ENCODE results near the gene KCNIP3. TPM values are rescaled to one million over a fixed set of nuclear protein-coding genes. Genes with fewer than 3 reads are reported as not detected.

Gene KCNIP3
- total RNA-seq, 1 donor from 2014 or later: 9.2 TPM

DNA sequence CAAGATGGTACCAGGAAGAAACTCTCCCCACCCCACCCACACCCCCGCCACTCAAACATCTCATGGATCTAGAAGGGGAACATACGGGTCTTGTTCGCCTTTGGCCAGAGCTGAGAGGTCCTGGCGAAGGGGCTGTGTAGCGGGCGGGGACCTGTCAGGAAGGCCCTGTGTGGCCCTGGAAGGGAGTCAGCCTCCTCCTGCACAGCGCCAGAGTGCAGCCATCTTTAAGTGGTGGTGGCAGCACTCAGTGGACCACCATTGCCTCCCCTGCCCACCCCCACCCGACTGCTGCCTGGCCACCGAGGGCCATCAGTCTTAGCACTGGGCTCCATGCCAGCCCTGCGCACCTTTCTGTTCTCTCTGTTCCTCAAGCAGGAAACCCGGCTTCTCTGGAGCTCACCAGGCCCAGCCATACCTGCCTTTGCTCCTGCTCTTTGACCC lies 93.8 kb downstream of the KCNIP3 start:
- peaks cover 27% of the 10 kb centered on the region for H3K27me3 Mint-ChIP-seq (ENCODE audit: low read depth)
- H3K27ac Mint-ChIP-seq: no peak overlapping the region
- H3K36me3 Mint-ChIP-seq: no peaks in the 10 kb centered on the region

GRCh38 chr2:95391641-95392310 lies 94.6 kb downstream of the KCNIP3 start:
- TF ChIP-seq, protein P1, sequence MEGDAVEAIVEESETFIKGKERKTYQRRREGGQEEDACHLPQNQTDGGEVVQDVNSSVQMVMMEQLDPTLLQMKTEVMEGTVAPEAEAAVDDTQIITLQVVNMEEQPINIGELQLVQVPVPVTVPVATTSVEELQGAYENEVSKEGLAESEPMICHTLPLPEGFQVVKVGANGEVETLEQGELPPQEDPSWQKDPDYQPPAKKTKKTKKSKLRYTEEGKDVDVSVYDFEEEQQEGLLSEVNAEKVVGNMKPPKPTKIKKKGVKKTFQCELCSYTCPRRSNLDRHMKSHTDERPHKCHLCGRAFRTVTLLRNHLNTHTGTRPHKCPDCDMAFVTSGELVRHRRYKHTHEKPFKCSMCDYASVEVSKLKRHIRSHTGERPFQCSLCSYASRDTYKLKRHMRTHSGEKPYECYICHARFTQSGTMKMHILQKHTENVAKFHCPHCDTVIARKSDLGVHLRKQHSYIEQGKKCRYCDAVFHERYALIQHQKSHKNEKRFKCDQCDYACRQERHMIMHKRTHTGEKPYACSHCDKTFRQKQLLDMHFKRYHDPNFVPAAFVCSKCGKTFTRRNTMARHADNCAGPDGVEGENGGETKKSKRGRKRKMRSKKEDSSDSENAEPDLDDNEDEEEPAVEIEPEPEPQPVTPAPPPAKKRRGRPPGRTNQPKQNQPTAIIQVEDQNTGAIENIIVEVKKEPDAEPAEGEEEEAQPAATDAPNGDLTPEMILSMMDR (IDR thresholded peaks at IDR 0.05; ENCODE audit: unreplicated experiment): no peak
- Mint-ChIP-seq H3K4me3 (no peak overlapping the region), H3K36me3 (no peaks in the 10 kb centered on the region), H3K27me3 (ENCODE audit: low read depth) (peaks cover 26% of the 10 kb centered on the region), H3K9me3 (no peaks in the 10 kb centered on the region), H3K27ac (no peak overlapping the region), H3K4me1 (peaks cover 4% of the 10 kb centered on the region)
- no peak for DNase-seq (ENCODE audit: low spot score in 2 of 2, unreplicated experiment in 2 of 2)

More for the DNA sequence above, 93.8 kb downstream of the KCNIP3 start:
- no peak overlapping the region for H3K4me3 Mint-ChIP-seq
- H3K4me1 Mint-ChIP-seq: peaks cover 4% of the 10 kb centered on the region
- DNase-seq (ENCODE audit: low spot score in 2 of 2, unreplicated experiment in 2 of 2): no peak
- no peaks in the 10 kb centered on the region for H3K9me3 Mint-ChIP-seq
- TF ChIP-seq, protein P1 (IDR thresholded peaks at IDR 0.05; ENCODE audit: unreplicated experiment): no peak

DNA sequence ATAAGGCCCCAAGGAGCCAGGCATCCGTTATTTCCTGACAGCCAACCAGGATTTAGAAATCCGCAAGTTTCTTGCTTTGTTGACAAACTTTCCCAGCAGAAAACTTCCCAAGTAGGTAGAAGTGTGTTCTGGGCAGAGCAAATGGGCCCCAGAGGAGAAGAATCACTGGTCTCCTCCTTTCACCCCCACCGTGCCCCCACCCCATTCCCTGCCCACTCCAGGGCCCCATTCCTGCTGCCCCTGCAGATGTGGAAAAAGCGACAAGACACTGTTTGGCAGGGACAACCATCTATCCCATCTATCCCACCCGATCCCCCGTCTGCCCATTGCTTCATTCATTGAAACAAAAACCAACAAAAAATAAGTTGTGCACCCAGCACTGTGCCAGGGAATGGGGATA lies 95.2 kb downstream of the KCNIP3 start:
- no peak overlapping the region for H3K27ac Mint-ChIP-seq
- H3K9me3 Mint-ChIP-seq: no peaks in the 10 kb centered on the region
- peaks cover 4% of the 10 kb centered on the region for H3K4me1 Mint-ChIP-seq
- TF ChIP-seq, protein P1 (IDR thresholded peaks at IDR 0.05; ENCODE audit: unreplicated experiment): no peak
- no peak for DNase-seq (ENCODE audit: low spot score in 2 of 2, unreplicated experiment in 2 of 2)
- H3K4me3 Mint-ChIP-seq: no peak overlapping the region
- peaks cover 28% of the 10 kb centered on the region for H3K27me3 Mint-ChIP-seq (ENCODE audit: low read depth)
- no peaks in the 10 kb centered on the region for H3K36me3 Mint-ChIP-seq

DNA sequence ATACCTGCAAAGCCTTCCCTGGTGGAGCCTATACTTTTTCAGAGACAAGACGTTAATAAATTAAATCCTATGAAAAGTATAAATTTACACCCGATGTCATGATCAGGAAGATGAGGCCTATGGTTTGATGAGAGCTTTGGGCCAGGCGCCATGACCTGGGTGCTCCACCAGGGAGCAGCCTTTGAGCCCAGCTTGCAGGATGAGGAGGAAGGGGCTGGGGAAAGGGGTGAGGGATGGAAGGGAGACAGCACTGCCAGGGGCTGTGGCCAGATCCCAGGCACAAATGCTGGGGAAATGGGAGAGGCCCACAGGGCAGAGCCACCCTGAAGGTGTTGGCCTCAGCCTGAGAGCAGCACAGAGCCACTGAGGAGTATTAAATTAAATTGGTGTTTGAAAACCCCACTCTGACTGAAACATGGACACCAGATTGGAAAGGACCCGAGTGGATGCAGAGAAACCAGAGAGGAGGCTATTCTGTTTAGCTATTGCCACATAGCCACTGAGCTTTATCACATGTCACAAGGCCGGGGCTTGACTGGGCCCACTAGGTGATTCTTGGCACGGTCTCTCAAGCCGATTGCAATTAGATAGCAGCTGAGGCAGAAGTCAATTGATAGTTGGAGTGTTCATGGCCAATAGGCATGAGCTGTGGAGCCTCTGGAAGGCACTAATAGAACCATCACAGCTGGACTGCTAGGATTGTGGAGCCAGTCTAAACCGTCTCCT lies 95.7 kb downstream of the KCNIP3 start:
- Mint-ChIP-seq H3K27me3 (ENCODE audit: low read depth) (peaks cover 26% of the 10 kb centered on the region), H3K9me3 (no peaks in the 10 kb centered on the region), H3K4me3 (no peak overlapping the region), H3K27ac (no peak overlapping the region), H3K4me1 (peaks cover 4% of the 10 kb centered on the region), H3K36me3 (no peaks in the 10 kb centered on the region)
- DNase-seq (ENCODE audit: low spot score in 2 of 2, unreplicated experiment in 2 of 2): no peak
- TF ChIP-seq, protein P1 (IDR thresholded peaks at IDR 0.05; ENCODE audit: unreplicated experiment): no peak

- H3K27ac Mint-ChIP-seq: no peak overlapping the region
- H3K4me3 Mint-ChIP-seq: no peak overlapping the region
- TF ChIP-seq, protein P1 (IDR thresholded peaks at IDR 0.05; ENCODE audit: unreplicated experiment): no peak
- H3K36me3 Mint-ChIP-seq: no peaks in the 10 kb centered on the region
- H3K9me3 Mint-ChIP-seq: no peaks in the 10 kb centered on the region
- peaks cover 4% of the 10 kb centered on the region for H3K4me1 Mint-ChIP-seq
- no peak for DNase-seq (ENCODE audit: low spot score in 2 of 2, unreplicated experiment in 2 of 2)
- H3K27me3 Mint-ChIP-seq (ENCODE audit: low read depth): peaks cover 18% of the 10 kb centered on the region
Measured at GRCh38 chr2:95393901-95394300, 96.8 kb downstream of the KCNIP3 start.
